IPS DF 19.7 (cell line): ENCODE data around the gene PHB1.
A peak's percentile ranks its signal among the peaks of the same experiment; 100 is the strongest.
"Not testable (repeated sequence)": the region's sequence is repeated elsewhere in the genome, so short reads cannot be mapped to it uniquely, and the experiment has no call there.

Source experiments
- DNase-seq: peaks from one replicate; pipeline ENCODE4 v3.0.0-alpha.2; 2013; ENCODE audit warnings: low read depth, low spot score

The PHB1 gene

DNA sequence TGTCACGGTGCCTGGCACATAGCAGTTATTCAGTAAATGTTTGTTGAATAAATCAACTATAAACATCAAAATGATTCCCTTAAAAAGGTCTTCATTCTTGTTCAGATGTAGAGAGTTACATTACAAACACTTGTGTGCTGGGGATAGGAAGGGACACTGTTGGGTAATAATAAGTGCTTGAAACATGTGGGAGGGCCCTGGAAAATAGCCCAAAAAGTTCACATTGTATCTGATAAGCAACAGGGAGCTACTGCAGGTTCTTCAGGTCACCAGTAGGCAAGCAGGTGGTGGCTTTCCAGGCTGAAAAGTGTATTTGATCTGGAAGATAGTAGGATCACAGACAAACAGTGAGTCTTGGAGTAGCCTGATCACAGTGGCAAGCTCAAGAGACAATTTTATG is 33.6 kb downstream of the PHB1 start:
- DNase-seq = no peak

- DNase-seq = no peak
Observed at GRCh38 chr17:49379926-49380325, 34.8 kb downstream of the PHB1 start.

DNA sequence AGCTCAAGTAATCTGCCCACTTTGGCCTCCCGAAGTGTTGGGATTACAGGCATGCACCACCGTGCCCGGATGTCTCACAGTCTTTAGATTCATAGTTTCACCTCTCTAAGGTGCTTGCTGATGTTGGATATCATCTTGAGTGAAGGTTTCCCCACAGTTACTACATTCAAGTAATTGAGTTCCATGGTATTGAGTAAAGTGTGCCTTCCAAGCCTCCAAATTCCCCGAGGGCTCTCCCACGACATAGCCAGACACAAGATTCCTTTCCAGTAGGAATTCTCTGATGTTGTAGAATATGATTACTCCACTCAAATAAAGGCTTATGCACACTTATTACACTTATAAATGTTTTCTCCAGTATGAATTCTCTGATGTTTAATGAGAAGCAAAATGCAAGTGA is 36.4 kb downstream of the PHB1 start:
- no peak for DNase-seq

DNA sequence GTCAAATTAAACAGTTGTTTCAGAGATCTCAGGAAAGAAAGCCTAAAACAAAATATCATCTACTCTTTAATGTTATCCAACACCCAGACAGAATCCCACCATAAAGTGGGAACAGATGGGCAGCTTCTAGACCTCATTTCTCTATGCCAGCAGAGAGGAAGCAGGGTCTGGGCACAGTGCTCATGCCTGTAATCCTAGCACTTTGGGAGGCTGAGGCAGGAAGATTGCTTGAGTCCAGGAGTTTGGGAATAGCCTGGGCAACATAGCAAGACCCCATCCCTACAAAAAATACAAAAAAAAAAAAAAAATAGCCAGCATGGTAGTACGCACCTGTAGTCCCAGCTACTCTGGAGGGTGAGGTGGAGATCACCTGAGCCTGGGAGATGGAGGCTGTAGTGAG is 39.1 kb downstream of the PHB1 start:
- no peak for DNase-seq

DNA sequence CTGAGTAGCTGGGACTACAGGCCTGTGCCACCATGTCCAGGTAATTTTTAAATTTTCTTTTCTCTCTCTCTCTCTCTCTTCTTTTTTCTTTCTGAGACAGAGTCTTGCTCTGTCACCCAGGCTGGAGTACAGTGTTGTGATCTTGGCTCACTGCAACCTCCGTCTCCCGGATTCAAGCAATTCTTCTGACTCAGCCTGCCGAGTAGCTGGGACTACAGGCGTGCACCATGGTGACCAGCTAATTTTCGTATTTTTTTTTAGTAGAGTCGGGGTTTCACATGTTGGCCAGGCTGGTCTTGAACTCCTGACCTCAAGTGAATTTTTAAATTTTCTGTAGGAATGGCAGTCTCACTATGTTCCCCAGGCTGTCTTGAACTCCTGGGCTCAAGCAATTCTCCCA is 41.6 kb downstream of the PHB1 start:
- no peak for DNase-seq

DNA sequence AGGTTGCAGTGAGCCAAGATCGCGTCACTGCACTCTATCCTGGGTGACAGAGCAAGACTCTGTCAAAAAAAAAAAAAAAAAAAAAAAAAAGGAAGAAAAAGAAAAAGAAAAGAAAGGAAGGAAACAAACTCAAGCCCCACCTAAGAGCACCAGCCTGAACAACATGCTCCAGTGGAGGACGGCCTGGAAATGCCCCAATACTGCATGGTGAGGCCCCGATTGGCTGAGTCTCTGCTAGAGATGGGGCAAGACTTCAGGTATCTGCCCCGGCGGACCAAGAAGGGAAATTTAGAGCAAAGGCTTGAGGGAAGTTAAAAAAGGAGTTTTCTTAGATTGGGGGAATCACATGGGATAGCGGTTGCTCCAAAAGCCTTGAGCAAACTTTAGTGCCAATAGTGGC is 42.3 kb downstream of the PHB1 start:
- no peak for DNase-seq

GRCh38 chr17:49370971-49371834 is 43.5 kb downstream of the PHB1 start:
- DNase-seq = peak; percentile 85

GRCh38 chr17:49369760-49370159 is 44.9 kb downstream of the PHB1 start:
- DNase-seq = no peak

GRCh38 chr17:49369089-49369488 is 45.6 kb downstream of the PHB1 start:
- no peak for DNase-seq

GRCh38 chr17:49365667-49366066 is 49.0 kb downstream of the PHB1 start:
- DNase-seq = no peak

DNA sequence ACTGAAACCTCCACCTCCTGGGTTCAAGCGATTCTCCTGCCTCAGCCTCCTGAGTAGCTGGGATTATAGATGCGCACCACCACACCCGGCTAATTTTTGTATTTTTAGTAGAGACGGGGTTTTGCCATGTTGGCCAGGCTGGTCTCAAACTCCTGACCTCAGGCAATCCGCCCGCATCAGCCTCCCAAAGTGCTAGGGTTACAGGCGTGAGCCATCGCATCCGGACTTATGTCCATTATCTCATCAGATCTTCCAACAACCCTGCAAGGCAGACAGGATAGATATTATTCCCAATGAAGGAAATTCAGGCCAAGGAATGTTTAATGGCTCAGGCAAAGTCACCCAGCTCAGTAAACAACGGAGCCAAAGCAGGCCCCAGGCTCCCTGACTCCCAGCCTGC is 49.6 kb downstream of the PHB1 start:
- not testable (repeated sequence) for DNase-seq

GRCh38 chr17:49364119-49364518 is 50.6 kb downstream of the PHB1 start:
- DNase-seq = no peak

DNA sequence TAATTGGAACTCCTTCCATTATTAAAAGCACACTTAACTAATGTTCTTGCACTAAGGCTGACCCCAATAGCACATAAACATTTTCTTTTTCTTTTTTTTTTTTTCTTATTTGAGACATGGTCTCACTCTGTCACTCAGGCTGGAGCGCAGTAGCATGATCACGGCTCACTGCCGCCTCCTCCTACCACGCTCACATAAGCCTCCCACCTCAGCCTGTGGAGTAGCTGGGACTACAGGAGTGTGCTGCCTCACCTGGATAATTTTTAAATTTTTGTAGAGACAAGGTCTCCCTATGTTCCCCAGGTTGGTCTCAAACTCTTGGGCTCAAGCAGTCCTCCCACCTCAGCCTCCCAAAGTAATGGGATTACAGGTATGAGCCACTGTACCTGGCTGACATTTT is 51.4 kb downstream of the PHB1 start:
- DNase-seq = no peak

GRCh38 chr17:49362723-49363117 is 52.0 kb downstream of the PHB1 start:
- no peak for DNase-seq

- DNase-seq = no peak
Observed at GRCh38 chr17:49361902-49362722, 52.6 kb downstream of the PHB1 start, which contains the start of gene ZNF652. Gene ZNF652 (minus strand): TSS chr17:49362250. CDS start chr17:49317725, 44,525 bp downstream.

GRCh38 chr17:49361129-49361901 is 53.4 kb downstream of the PHB1 start:
- DNase-seq = no peak

- no peak for DNase-seq
Observed at GRCh38 chr17:49360796-49361128, 53.9 kb downstream of the PHB1 start.

DNA sequence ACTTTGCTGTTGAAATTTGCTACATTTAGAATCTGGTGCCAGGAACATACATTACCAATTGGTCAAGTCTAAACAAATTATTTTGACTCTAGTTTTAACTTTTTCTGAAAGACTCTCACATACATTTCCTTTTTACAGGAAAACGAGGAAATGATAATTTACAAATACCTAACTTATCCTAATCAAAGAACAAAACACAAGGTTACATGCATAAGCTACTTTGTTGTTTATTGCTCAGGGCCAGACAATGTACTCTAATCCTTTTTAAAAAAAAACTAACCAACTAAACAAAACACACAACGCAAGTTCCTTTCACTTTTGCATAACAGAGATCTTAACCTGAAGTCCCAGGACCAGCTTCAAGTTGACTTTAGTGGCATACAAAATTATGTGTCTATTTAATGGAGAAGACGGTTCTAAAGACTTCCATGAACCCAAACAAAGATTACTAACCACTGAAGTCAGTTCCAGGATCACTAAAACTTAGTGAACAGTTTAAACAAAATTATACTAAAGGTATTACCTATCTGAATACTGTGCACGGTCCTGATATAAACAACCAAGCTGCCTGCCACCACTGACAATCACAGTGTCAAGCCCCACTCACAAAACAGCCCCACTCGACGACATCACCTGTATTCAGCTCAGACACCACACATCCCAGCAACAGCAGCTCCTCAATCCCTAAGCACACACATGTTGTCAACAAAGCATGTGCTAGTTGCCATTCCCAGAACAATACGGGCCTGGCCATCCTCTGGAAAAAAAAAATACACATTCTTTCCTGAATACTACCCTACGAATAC is 54.5 kb downstream of the PHB1 start:
- no peak for DNase-seq

DNA sequence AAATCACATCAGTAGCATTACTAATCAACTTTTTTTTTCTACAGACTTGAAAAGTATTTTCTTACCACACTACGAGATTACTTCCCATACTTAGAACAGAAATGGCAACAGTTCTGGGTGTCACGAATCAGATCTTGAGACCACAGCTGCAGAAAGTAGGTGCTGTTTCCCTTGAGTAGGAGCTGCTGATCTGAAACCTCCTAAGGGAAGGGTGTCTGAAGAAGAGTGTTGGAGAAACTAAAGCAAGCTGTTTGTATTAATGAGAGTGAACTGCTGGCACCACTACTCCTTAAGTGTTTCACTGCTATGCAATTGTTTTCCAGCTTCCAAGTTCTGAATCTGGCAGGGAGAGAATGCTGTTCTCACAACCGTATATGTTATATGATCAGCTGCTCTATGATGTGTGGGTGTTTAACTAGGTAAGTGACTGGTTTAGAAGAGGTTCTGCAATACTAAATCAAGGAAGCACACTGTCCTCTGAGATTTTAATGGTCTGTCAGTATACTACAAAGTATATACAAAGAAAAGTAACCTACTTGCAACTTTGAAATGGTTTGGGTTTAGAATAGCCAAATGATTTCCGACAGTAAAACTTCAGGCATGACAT is 55.9 kb downstream of the PHB1 start:
- DNase-seq = no peak

- DNase-seq = no peak
Observed at GRCh38 chr17:49357516-49357915, 57.2 kb downstream of the PHB1 start.

- DNase-seq = no peak
Observed at GRCh38 chr17:49356320-49356719, 58.4 kb downstream of the PHB1 start.
